ENCODE results near the gene ATP6AP1. TPM values are rescaled to one million over a fixed set of nuclear protein-coding genes. Genes with fewer than 3 reads are reported as not detected.

Gene ATP6AP1
- polyA plus RNA-seq, 1 donor (not counting 4 experiments of a cell fraction or from before 2014, with no cell fraction given): 42.4 TPM

DNA sequence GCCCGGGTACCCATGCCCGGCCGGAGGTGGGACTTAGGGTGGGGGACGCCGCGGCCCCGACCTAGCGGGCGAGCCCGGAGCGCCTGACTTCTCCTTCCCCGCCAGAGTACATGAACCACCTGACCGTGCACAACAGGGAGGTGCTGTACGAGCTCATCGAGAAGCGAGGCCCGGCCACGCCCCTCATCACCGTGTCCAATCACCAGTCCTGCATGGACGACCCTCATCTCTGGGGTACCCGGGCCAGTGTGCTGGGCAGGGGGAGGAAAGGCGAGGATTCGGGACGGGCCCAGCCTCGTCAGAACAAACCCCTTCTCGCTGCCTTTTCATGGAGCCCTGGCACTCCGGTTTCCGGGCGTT is 16.5 kb upstream of the ATP6AP1 start:
- Histone ChIP-seq H3K9ac (ENCODE audit: control insufficient read depth, extremely low read depth, insufficient read depth, low read length) (peak overlapping the region; percentile 70), H2AFZ (ENCODE audit: control insufficient read depth, low read length) (peak overlapping the region; percentile 9), H3K4me1 (ENCODE audit: control insufficient read depth, extremely low read depth, insufficient read depth, low read length) (peaks cover 17% of the 10 kb centered on the region), H3K9me1 (ENCODE audit: control insufficient read depth, extremely low read depth, insufficient read depth, low read length) (no peaks in the 10 kb centered on the region), H3K9me3 (ENCODE audit: control insufficient read depth, low read depth, low read length) (no peaks in the 10 kb centered on the region), H4K20me1 (ENCODE audit: control insufficient read depth, extremely low read depth, insufficient read depth, low read length) (no peaks in the 10 kb centered on the region), H3K36me3 (ENCODE audit: control insufficient read depth in 2 of 2, extremely low read depth in 1 of 2, insufficient read depth in 2 of 2, low read length in 2 of 2) (no peaks in the 10 kb centered on the region), H3K27me3 (ENCODE audit: control insufficient read depth, extremely low read depth, insufficient read depth, low read length) (no peaks in the 10 kb centered on the region), H3K4me2 (ENCODE audit: control insufficient read depth, extremely low read depth, insufficient read depth, low read depth, low read length) (peak overlapping the region; percentile 72), H3K4me3 (ENCODE audit: control insufficient read depth in 2 of 3, extremely low read depth in 1 of 3, insufficient read depth in 2 of 3, low read depth in 1 of 3, low read length in 3 of 3) (peak overlapping the region; percentile 60 to 67 (median 66)), H3K27ac (ENCODE audit: control insufficient read depth, insufficient read depth, low read length) (peak overlapping the region; percentile 49), H3K79me2 (ENCODE audit: control insufficient read depth, insufficient read depth, low read length) (no peaks in the 10 kb centered on the region)
- no peak for TF ChIP-seq EZH2 (IDR thresholded peaks at IDR 0.05; ENCODE audit: low read length)
- TF ChIP-seq, protein P1, sequence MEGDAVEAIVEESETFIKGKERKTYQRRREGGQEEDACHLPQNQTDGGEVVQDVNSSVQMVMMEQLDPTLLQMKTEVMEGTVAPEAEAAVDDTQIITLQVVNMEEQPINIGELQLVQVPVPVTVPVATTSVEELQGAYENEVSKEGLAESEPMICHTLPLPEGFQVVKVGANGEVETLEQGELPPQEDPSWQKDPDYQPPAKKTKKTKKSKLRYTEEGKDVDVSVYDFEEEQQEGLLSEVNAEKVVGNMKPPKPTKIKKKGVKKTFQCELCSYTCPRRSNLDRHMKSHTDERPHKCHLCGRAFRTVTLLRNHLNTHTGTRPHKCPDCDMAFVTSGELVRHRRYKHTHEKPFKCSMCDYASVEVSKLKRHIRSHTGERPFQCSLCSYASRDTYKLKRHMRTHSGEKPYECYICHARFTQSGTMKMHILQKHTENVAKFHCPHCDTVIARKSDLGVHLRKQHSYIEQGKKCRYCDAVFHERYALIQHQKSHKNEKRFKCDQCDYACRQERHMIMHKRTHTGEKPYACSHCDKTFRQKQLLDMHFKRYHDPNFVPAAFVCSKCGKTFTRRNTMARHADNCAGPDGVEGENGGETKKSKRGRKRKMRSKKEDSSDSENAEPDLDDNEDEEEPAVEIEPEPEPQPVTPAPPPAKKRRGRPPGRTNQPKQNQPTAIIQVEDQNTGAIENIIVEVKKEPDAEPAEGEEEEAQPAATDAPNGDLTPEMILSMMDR (optimal IDR thresholded peaks at IDR 0.05 in 1 of 3, IDR thresholded peaks at IDR 0.05 in 1 of 3, conservative IDR thresholded peaks at IDR 0.05 in 1 of 3; ENCODE audit: extremely low read depth in 1 of 3, insufficient read depth in 2 of 3, low read length in 3 of 3): no peak
- DNase-seq (ENCODE audit: low read depth, low spot score) (no peak), FAIRE-seq (no peak)
- dilution Hi-C loops (cut with MboI; ENCODE audit: extremely low pct_ligation_motif_present, low sequenced_read_pairs): no loop called here

DNA sequence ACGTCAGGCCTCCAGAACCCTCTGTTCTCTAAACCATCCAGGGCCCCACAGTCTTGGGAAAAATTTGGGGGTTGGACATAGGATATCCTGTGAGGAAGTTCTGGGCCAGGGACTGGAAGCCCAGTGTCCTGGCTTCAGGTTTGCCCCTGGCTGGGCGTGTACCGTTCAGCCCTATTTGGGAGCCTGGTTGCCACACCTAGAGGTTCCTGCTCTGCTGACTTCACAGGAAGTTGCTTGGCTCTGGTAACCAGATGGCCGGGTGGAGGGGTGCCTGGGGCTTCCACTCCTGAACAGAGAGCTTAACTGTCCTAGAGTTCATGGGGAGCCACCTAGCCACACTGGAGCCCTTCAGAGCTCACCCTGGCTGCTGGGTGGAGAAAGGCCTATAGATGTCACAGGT is 16.0 kb upstream of the ATP6AP1 start:
- no peak for DNase-seq (ENCODE audit: low read depth, low spot score)
- H3K36me3 ChIP-seq (ENCODE audit: control insufficient read depth in 2 of 2, extremely low read depth in 1 of 2, insufficient read depth in 2 of 2, low read length in 2 of 2): no peaks in the 10 kb centered on the region
- no peak for TF ChIP-seq EZH2 (IDR thresholded peaks at IDR 0.05; ENCODE audit: low read length)
- TF ChIP-seq, protein P1 (optimal IDR thresholded peaks at IDR 0.05 in 1 of 3, IDR thresholded peaks at IDR 0.05 in 1 of 3, conservative IDR thresholded peaks at IDR 0.05 in 1 of 3; ENCODE audit: extremely low read depth in 1 of 3, insufficient read depth in 2 of 3, low read length in 3 of 3): no peak
- dilution Hi-C loops (cut with MboI; ENCODE audit: extremely low pct_ligation_motif_present, low sequenced_read_pairs): no loop called here
- H3K9me3 ChIP-seq (ENCODE audit: control insufficient read depth, low read depth, low read length): no peaks in the 10 kb centered on the region
- peak overlapping the region; percentile 60 to 67 (median 66) for H3K4me3 ChIP-seq (ENCODE audit: control insufficient read depth in 2 of 3, extremely low read depth in 1 of 3, insufficient read depth in 2 of 3, low read depth in 1 of 3, low read length in 3 of 3)
- H3K27ac ChIP-seq (ENCODE audit: control insufficient read depth, insufficient read depth, low read length): peak overlapping the region; percentile 39
- peak overlapping the region; percentile 70 for H3K9ac ChIP-seq (ENCODE audit: control insufficient read depth, extremely low read depth, insufficient read depth, low read length)
- no peaks in the 10 kb centered on the region for H3K27me3 ChIP-seq (ENCODE audit: control insufficient read depth, extremely low read depth, insufficient read depth, low read length)
- H4K20me1 ChIP-seq (ENCODE audit: control insufficient read depth, extremely low read depth, insufficient read depth, low read length): no peaks in the 10 kb centered on the region
- H2AFZ ChIP-seq (ENCODE audit: control insufficient read depth, low read length): no peak overlapping the region
- H3K4me1 ChIP-seq (ENCODE audit: control insufficient read depth, extremely low read depth, insufficient read depth, low read length): peaks cover 17% of the 10 kb centered on the region
- no peak for FAIRE-seq
- H3K4me2 ChIP-seq (ENCODE audit: control insufficient read depth, extremely low read depth, insufficient read depth, low read depth, low read length): peak overlapping the region; percentile 72
- no peaks in the 10 kb centered on the region for H3K79me2 ChIP-seq (ENCODE audit: control insufficient read depth, insufficient read depth, low read length)
- no peaks in the 10 kb centered on the region for H3K9me1 ChIP-seq (ENCODE audit: control insufficient read depth, extremely low read depth, insufficient read depth, low read length)

Data from keratinocyte (primary cell).